CD4-positive, alpha-beta T cell treated with Interleukin-2 at 100 ng/mL for 4 hours (primary cell): ENCODE results near the gene CCDC142.
A peak's percentile ranks its signal among the peaks of the same experiment; 100 is the strongest.

Experiments used
- DNase-seq: peaks from one replicate; pipeline ENCODE4 v3.0.0-alpha.2; 2020; ENCODE audit warnings: low spot score

Gene CCDC142

DNA sequence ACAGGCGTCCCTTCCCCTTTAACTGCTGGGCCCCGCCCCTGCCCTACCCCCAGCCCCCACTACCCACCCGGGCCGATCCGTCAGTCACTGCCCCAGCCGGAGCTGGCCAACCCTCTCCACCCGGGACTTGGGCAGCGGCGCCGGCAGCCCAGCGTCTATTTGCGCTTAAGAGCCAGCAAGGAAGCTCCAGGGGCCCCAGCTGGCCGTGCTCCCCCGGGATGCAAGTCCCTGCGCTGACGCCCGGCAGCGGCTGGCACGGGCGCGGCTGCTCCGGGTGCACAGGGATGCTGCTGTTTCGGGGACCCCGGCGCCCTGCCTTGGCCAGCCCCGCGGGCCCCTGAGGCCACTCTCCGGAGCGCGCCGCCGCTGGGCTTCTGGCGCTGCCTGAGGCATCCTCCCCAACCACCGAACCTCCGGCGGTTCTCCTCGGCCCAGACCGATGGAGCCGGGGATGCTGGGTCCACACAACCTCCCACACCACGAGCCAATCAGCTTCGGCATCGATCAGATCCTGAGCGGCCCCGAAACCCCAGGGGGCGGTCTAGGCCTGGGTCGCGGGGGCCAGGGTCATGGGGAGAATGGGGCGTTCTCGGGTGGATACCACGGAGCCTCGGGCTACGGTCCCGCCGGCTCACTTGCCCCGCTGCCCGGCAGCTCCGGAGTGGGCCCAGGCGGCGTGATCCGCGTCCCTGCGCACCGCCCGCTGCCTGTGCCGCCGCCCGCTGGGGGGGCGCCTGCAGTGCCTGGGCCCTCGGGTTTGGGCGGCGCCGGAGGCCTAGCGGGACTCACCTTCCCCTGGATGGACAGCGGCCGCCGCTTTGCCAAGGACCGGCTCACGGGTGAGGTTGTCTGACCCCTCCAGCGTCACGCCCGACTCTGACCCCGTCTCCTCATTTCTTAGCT is 31.8 kb upstream of the CCDC142 start, which contains the start of gene TLX2:
Gene TLX2, plus strand, starts transcription at position 83 of the 903 bp plus-strand sequence. Its CDS starts 357 bp downstream, at position 440.
- no peak for DNase-seq

DNA sequence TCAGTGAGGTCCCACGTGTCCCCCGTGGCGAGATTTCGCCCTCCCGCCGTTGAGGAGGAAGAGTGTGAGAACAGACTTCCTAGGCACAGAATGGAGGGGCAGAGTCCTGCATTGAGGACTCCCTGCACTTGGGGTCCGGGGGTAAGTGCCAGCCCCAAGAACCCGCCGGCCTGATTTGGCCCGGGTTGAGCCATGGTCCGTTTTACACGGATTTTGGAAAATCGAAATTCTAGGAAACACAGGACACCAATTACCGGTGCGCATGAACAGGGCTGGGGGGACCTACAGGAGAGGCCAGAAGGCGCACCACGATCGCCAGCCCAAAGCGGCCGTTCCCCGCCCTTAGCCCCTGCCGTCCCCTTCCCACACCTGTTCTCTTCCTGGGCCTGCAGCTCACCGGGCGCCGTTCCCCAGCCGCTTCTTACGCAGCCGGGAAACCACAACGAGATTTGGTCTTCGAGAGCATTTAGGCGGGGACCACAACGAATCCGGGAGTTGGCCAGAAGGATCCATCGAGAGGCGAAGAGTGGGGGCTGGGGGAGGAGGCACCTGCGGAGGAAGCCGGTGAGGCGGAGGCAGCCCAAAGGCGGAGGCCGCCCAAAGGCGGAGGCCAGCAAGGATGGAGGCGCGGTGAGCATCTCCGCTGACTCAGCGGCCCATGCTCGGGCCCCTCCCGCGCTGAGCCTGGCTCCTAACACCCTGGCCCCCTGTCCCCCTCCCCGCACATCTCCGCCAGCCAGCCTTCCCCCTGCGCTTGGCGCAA is 31.0 kb upstream of the CCDC142 start:
- peak; percentile 35 for DNase-seq

DNA sequence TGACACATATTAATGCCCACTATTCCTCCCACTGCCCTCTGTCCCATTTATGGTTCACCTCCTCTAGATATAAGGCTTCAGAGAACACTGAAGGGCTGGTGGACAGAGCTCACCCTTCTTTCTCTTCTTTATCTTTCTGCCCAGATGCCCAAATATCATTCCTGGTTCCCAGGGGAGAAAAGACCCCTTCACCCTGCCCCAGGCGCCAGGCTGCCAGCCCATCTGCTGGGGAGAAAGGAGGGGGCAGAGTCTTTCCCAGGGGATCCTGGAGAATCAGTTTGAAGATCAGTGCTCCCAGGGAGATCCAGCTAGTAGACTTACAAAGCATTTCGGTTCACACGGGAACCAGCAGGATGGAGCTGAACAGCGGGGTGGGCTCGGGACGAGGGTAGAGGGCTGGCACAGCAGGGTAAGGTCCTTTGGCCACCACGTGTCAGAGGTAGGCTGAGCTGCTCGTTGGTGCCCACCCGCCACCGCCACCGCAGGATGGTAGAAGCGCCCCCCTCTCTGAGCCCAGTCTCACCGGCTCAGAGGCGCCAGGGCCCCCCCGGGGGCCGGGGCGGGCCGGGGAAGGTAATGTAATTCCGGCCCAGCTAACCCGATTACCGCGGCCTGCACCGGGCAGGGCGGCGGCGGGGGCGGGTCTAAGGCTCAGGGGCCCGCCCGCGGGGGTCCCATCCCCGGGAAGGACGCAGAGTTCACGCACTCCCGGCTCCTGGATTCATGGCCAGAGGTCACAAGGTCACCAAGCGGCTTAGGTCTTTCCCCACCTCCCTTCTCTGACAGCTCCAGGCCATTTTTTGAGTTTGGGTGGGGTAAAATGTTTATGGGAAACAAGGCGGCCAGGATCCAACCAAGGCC is 30.2 kb upstream of the CCDC142 start:
- DNase-seq = no peak

DNA sequence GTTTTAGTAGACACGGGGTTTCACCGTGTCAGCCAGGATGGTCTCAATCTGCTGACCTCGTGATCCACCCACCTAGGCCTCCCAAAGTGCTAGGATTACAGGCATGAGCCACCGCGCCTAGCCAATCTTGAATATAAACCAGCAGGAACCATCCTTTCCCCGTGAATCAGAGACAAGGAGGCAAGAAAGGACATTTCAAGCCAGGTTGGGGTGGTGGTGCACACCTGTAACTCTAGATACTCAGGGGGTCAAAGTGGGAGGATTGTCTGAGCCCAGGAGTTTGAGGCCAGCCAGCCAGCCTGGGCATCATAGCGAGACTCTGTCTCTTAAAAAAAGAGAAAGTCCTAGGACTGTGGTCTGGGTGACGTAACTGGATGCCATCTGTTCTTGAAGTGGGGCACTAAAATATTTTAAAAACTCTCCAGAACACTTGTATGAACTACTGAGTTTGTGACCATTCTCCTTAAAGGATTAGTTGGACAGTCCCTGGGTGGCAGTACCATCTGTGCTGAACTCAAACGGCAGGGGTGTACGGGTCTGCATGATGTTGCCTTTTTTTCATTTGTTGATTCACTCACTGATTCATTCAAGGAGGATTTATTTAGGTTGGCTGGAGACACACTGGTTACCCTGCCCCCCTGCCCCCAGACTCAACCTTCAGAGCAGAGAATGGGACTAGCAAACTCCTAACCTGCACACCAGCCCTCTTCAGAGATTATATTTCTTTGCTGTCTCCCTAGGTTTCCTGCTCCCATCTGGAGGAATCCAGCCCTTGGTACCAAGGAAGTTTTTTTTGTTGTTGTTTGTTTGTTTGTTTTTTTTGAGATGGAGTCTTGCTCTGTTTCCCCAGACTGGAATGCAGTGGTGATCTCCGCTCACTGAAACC is 28.5 kb upstream of the CCDC142 start:
- no peak for DNase-seq

DNA sequence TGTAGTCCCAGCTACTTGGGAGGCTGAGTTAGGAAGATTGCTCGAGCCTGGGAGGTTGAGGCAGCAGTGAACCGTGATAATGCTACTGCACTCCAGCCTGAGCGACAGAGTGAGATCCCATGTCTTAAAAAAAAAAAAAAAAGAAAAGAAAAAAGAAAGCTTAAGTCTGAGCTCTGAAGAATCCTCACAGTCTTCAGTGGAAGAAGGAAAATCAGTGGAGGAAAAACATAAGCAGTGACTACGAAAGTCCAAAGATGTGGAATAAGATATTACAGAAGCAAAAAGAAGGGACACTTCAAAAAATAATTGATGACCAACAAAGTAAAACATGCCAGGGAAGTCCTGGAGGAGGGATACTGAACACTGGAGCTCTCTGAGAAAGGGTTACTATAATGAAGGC is 27.5 kb upstream of the CCDC142 start:
- no peak for DNase-seq

DNA sequence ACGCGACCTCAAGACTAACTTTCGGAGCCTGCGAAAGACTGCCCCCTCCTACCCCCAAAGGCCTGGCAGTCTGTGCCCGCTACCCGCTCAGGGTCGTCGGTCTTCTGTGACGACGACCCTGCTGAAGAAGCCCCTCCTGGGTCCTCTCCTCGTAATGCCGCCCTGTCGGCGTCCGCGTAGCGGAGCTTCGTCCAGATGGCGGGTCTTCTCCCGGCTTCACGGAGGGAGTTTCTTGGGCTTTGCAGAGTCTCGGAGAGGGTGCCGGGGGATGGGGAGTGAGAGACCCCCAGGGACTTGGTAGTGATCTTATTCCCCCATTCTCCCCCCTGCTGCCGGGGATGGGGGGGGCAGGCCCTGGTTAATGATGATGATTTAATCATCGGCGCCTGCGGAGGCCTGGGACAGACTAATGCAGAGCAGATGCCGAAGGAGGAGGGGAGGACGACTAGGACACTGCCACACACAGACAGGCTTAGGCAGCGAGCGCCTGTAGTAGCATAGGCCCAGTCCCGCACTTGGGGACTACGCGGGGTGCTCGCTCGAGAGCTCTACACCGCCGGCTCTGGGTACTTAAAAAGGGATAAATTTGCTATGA is 25.2 kb upstream of the CCDC142 start:
- no peak for DNase-seq

DNA sequence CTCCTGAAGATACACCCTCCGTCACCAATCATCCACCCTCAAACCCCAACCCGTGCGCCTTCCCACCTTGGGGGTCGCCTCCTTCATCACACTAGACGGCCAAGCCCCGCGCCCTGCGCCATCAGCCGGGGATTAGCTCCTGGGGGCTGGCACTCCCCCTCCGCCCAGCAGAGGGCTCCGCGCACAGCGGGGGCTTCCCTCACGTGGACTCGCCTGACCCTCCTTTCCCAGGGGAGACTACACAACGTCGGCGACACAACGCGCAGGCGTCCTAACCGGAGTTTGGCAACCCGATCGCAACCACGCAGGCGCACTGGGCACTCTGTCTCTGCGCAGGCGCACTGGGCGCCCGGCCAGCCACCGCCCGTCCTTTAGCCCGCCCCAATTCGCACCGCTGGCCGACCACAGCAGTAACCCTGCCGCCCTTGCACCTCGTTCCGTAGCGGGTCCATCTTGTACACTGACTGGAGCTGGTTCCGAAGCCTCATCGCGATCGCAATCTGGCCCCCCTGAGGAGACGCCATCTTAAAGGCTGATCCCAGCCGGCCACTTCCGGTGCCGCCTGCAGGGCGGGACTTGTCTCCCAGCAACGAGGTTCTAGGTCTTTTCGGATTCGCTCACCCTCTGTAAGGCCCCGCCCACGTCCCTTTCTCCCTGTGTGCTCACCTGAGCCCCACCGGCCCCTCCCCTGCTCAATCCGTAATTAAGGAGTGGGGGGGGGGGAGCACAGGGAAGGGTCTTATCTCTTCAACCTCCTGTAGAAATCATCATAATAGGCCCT is 24.5 kb upstream of the CCDC142 start, which contains the start of gene PCGF1:
Gene PCGF1, minus strand, starts transcription at position 551 of the 781 bp plus-strand sequence. Its CDS starts 27 bp downstream, at position 524.
- DNase-seq = peak; percentile 98

DNA sequence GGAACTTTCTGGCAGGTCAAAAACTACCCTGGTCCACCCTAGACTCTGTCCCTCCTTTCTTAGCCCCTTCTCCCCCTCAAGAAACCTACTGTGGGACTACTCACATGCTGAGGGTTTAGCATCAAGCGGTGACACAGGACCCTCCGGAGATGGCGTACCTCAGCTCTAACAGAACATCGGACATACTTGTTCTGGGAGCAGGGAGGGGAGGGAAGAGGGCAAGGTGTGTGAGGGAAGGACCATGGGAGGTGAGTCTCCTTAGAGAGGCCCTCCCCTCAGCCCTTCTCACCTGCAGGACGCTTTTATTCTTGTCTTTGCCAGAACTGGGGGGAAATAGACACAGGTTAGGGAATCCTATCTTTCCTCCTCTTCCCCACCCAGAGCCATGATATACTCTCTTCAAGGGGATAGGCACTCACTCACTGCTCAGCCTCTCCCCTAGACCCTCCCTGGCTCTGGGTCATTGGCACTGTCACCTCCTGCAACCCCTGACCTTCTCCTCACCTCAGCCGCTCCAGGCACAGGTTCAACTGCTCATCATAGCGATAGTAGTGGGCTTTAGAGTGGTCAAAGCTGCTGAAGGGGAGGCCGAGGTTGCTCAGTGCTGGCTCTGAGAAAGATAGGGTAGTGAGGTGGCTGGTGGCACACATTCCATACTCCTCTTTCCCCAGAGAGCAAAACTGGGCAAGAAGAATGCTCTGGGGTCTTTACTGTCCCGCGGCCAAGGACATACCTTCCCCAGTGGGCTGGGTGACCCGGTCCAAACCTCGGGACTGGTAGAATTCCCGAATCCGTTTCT is 22.8 kb upstream of the CCDC142 start:
- no peak for DNase-seq

DNA sequence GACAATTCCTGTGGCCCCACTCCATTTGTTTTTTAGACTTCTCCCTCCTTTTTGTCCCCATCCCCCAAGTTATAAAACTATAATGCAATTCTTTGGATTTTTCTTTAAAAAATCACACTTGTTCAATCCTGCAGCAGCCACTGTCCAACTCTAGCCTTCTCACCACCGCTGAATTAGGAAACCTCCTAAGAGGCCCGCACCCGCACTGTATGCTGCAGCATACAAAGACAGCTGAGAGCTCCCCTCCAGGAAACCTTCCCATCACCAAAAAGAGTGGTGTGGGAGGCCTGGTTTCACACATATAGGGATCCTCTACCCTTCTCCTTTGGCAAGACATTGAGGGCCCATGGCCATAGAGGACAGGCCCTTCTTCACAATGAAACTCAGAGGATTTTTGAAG is 21.8 kb upstream of the CCDC142 start:
- no peak for DNase-seq

DNA sequence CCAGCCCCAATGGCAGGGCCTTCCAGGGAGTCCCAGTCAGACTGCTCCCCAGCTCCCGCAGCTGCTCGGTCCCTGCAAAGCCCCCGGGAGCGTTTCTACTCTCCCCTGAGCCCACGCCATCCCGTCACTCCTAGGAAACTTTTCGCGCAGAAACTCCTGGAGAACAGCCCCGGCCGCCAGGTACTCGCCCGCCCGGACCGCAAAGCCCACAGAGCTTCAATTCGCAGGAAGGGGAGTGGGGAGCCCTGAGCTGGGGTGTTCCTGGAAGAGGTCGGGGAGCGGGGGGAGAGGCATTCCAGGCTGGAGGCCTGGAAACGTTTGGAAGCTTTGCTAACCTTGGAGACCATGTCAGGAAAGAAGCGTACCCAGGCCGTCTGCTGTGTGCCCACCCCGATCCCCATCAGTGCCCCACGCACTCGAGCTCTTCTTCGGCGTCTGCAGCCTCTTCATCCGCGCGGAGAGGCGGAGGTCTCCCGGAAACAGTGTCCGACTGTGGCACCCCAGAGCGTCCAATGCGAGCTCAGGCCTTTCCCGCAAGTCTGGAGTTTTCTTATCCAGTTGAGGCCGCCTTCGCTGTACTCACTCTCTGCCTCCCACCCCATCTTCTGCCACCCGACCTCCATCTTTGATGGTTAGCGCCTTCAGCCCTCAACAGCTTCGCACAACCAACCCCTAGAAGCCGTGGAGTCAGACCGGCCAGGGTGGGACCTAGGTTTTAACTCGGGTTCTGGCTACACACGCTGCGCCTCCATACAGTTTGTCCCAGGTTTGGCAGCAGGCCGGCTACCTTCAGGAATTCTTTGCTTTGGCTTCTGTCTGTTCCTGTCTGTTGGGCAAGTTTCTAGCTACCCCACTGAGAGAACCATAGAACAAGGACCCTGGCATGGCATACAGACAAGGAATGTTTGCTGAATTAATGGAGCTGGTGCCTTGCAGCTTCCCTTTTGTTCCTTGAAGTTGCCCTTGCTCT is 21.0 kb upstream of the CCDC142 start:
- DNase-seq = no peak

DNA sequence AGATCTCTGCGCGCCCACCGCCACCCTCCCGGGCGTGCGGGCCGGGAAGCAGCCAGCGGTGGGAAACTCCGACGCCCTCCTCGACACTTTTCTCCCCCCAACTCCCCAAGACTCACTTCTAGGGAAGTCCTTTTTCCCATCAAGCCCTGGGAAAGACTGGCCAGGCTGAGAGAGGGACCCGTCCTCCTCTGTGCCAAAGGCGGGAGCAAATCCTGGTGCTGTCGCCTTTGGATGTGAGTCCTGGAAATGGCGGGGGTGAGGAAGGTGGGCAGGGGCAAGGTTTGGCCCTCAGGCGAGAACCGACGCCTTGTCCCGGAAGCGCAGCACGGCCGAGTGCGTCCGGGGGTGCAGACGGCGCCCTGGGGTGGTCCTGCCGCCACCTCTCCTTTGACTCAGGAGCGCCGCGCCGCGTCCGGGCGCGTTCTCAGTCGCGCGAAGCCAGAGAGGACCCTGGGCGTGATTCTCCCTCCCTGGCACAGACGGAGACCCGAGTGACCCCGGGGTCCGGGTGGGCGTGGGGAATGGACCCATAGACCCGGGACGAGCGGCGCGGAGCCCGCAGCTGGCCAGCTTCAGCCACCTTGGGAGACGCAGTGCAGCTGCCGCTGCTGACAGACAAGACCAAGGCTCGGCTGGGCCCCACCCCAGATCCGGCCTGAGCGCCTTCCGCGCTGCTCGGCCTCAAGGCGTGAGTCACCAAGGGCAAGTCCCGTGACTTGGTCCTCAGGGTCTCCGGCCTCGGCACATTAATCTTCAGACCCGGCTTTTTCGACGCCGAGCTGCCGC is 20.1 kb upstream of the CCDC142 start:
- DNase-seq = peak; percentile 55

DNA sequence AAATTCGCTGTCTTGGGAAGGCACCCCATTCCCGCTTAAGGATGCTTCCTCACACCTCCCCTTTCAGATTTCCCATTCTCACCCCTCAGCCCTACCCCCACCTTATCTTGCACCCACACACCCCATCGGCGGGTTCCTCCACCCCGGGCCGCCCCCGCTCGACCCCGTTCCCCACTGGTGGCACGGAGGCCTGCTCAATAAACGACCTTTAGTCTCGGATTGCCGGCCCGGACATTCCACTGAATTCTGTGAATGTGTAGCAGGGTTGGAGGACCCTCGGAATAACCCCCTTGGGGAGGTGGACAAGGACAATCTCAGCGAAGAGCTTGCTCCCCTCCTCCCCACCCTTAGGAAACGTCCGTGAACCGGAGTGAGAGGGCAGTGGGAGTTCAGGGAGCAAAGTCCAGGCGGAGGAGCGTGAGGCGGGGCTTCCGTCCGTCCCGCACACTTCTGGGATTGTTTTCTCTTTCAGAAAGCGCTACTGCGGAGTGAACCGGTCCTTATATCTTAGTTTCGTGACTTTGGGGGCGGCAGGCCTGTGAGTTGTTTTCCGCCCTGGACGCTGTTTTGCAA is 19.4 kb upstream of the CCDC142 start:
- no peak for DNase-seq

DNA sequence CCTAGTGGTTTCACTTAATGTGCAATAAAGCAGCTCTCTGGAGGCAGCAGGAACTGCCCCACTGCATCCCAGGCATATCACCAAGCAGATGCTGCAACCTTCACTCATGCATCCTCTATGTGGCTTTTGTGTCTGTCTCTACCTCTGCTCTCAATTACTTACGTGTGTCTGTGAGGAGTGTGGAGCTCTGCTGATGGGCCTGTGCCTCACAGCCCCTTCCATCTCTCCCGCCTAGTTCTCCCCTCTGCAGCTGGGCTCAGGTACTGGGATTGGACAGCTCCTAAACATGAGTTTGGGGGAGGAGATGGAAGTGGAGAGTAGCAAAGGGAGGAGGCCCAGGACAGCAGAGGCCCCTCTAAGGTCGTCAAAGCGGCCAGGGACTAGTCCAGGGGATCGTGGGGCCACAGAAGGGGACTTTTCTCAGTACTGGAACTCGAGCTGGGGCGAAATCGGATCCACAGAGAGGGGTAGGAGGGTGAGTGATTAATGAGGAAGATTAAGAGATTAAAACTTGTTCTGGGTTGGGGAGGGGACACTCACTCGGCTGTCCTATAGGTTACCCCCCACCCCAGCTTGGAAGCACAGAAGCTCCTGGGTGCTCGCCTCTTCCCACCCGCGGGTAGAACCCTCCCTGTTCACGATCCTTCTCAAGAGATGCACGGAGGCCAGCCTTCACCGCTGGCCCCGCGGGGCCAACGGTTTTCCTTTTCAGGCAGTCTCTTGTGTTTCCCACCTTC is 18.7 kb upstream of the CCDC142 start:
- DNase-seq = no peak

DNA sequence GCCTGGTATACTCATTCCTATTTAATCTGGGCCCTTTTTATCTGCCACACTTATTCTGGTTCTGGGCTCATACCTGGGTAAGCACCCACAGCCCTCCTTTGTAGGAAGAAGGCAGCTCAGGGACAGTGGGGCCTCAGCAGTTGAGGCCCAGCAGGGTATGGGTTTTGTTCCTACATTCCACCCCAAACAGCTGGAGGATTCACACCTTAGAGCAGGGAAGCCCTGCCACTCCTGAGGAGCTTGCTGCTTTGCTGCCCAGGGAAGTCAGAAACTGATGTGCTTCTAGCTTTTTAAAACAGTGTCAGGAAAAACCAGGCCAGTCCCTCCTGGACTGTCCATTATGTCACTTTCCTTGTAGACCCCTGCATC is 17.8 kb upstream of the CCDC142 start:
- no peak for DNase-seq

DNA sequence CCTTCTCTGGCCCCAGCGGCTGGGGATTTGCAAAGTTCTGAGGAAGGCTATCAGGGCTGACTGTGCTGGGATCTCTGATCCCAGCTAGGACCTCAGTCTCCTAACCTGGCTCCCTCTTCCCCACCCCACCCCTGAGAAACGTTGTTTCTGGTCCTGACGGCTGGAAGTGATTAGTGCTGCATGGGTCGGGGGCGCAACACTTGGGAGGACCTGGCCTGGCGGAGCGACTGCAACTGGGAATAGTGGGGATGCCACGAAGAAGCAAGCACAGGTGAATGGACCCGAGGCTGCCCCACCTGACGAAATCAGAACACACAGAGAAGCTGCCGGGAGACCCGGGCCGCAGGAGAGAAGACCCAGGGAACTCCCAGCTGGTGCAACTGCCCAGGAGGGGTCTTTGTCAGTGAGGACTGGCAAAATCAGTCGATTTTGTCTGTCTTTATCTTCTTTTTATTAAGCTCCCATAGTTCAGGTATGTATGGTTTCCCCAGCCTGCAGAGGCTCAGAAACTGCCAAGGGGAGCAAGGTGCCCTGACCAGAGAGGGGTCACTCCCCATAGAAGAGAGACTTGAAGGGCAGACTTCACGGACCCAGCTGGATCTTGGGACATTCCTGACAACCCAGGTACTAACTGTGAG is 17.3 kb upstream of the CCDC142 start:
- no peak for DNase-seq
